CD4-positive, alpha-beta T cell treated with Interleukin-21 for 1 hour (primary cell): Measurements from ENCODE around the gene TMTC2.

ENCODE experiments used
- DNase-seq: peaks from one replicate; pipeline ENCODE4 v3.0.0-alpha.2; 2020

The TMTC2 gene

DNA sequence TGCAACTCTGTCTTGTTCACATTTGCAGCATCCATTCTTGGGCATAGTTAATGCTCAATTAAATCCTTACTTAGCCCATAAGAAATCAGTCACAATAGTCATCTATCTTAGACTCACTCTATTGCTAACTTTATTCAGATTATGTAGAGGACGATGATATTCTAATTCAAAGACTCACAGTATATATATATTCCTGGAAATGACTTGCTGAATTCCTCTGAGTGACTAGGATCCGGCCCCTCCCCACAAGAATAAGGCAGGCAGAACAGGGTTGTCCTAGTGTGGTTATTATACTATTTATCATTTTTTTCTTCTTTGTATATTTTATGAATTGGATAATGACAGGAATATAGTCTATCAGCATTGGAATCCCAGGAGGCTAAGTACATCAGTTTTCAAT, 275.1 kb downstream of the TMTC2 start:
- DNase-seq: no peak

GRCh38 chr12:82963956-82964355, 277.2 kb downstream of the TMTC2 start:
- no peak for DNase-seq

DNA sequence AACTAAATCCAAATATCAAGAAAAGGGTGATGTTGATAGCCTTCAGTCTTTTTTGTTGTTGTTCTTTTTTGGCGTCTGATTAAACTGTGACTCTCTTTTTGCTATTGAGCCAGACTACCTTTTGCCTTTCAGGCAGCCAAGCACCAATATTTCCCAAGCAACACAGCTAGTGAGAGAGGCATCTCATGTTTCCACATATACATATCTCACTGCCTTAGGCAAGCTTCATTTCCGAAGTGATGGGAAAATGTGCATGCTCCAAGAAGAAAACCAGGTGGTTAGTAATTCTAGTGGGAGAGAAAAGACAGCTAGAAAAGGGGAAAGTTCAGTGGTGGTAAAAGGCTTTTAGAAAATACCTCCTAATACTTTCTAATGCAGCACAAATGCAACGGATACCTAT, 277.7 kb downstream of the TMTC2 start:
- DNase-seq: no peak

DNA sequence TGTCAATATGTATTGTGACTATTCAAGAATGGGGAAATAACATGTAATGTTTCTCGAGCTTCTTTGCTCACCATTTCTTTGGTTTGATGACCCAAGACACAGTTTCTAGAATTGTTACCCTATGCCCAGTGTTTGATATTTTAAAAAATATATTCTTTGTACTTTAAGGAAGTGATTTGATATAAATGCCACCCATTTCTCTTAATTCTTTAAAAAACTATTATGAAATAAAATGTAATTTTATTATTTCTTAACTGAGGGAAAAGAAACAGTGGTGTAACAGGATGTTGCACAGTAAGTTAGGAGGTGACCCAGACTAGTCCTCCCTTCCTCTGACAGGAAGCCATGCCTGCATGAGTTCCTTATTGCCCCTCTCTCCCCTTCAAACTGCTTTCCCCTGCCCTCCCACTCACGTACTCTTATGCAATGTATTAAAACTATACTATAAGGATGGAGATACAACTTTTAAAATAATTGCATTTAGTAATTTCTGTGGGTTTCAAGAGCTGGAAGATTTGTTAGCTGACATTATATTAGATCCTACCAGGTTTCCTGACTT, 279.4 kb downstream of the TMTC2 start:
- no peak for DNase-seq

GRCh38 chr12:82968631-82969367, 282.1 kb downstream of the TMTC2 start:
- no peak for DNase-seq

- DNase-seq: no peak
These were observed 283.9 kb downstream of the TMTC2 start for GRCh38 chr12:82970614-82971013.

- DNase-seq: no peak
These were observed 284.9 kb downstream of the TMTC2 start for GRCh38 chr12:82971584-82971983.

- no peak for DNase-seq
These were observed 285.9 kb downstream of the TMTC2 start for GRCh38 chr12:82972624-82973023.

DNA sequence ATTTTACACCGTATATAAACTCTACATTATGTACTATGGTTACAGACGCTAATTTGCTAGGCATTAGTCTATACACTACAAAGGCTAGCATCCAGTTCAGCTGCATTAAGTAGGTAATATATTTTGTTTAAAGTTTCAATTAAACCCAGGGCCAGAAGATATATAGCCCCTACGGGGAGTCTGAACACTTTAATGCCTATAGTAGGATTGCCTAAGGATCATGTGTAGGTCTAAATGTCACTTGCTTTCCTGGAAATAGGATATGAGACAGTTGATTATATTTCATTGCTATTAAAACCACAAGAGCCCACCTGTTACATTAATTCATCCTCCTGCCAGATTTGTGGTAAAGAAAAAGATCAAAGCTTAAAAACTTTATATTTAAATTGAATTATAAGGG, 286.9 kb downstream of the TMTC2 start:
- no peak for DNase-seq

- DNase-seq: no peak
These were observed 294.4 kb downstream of the TMTC2 start for GRCh38 chr12:82981150-82981549.

DNA sequence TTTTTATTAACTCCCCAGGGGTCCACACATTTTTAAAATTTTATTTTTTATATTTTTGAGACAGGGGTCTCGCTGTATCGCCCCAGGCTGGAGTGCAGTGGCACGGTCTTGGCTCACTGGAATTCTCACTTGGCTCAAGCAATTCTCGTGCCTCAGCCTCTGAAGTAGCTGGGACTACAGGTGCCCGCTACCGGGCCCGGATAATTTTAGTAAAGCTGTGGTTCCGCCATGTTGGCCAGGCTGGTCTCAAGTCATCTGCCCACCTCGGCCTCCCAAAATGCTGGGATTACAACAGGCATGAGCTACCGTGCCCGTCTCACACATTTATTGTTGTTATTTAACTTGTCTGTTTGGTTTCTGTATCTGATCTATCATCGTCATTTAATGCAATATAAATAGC, 307.4 kb downstream of the TMTC2 start:
- no peak for DNase-seq

DNA sequence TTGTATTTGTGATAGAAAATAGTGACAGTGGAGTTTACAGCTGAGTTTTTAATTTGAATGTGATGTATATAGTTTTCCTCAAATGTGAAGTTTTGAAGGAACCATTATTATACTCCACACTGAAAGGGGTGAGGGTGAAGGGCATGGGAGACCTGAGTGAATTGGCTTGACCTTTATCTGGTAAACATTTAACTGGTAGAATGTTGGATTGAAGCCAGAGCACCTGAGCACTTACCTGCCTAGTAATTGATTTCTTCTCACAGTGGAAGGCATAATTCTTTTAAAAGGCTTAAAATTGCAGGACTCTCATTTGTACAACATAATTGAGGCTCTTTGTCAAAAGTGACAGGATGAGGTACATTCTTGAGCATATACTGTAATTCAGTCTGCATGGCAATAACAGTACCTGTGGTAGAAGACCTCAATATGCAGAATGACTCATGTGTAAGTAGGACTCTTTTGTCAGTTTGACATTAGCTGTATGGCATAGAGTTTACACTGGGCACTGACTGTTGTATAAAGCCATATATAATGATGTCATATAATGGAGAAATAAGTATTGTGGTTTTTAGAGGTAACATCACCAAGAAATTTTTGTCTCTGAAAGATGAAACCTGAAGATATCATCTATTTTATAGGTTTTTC, 309.6 kb downstream of the TMTC2 start:
- no peak for DNase-seq

DNA sequence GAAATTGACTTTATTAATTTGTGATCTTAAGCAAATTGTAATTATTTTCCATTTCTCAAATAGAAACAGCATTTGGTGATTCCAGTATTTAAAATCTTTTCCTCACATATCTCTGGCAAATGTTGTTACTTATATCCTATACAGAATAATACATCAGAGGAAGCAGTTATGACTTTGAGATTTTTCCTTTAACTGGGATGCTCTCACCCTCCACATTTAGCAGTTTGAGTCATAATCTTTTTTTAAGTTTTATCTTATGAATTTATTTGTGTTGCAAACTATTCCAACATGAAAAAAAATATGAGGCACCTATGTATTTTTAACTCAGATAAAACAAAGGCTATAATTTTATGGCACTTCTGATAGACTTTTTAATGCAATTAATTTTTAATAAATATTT, 311.8 kb downstream of the TMTC2 start:
- DNase-seq: no peak

GRCh38 chr12:83003026-83003425, 316.3 kb downstream of the TMTC2 start:
- DNase-seq: no peak

- no peak for DNase-seq
These were observed 319.0 kb downstream of the TMTC2 start for GRCh38 chr12:83005534-83006197.

DNA sequence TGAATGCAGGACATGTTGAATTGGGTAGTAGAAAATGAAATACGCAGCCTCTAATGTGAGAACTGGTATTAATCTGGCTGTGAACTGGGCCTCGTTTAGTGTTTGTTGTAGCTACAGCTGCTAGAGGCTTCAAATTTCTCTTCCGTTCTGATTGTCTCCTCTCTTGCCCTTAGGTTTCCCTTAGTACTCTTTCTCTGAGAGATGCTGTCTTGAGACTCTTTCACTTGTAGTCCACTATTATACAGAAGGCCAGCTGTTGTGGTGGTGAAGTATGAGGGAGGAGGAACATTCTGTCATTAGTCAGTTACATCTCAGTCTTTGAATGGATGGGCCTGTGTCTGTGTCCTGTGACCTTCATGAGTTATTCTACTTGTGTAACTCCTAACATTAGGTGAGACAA, 322.0 kb downstream of the TMTC2 start:
- DNase-seq: no peak

- no peak for DNase-seq
These were observed 323.6 kb downstream of the TMTC2 start for GRCh38 chr12:83010169-83010804.

GRCh38 chr12:83015390-83016217, 328.9 kb downstream of the TMTC2 start:
- no peak for DNase-seq

DNA sequence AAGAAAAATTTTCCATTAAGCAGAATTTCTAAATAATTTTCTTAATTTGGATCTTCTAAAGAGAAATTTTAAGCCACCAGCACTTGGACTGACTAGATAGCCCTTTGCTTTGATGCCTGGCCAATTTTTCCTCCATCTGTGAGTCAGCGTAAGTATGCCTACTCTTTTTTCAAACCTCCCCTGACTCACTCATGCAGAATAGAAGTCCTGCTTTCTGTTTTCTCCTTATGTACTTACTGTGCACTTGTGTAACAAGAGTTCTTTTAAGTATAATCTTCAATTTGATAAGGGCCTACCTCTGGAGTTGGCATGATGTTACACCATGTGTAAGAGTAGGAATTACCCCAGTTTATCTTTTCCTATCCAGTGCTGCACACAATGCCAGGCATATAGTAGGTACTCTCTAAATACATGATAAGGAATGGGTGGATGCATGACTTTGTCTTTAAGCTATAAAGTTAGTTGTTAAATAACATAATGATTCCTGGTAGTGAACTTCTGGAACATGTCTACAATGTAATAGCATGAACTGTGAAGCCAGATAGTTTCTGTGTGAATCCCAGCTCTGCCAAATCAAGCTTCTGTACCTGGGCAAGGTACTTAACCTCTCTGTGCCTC, 329.6 kb downstream of the TMTC2 start:
- no peak for DNase-seq

DNA sequence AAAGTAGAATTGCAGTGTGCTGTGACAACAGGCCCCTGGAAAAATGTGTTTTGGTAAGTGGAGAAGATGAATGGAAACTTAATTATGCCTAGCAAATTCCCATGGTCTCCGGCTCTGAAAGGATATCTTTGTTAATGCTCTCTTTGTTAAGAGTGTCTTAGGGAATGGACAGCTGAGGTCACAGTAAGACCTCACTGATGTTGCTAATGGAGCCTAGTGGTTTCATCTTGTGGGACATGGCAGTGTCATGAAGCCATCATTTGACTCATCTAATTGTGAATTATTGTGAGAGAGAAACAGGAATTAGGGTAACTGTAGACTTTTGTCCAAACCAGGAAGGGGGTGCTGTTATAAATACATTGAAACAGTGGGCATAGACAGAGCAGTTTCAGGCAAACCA, 330.3 kb downstream of the TMTC2 start:
- no peak for DNase-seq

GRCh38 chr12:83018088-83018487, 331.4 kb downstream of the TMTC2 start:
- no peak for DNase-seq
